Chondrocyte (in vitro differentiated cells): Measurements from ENCODE around the gene TRIM67. TPM values are rescaled to one million over a fixed set of nuclear protein-coding genes. Genes with fewer than 3 reads are reported as not detected.

ENCODE experiments used
- DNase-seq: peaks from one replicate; pipeline ENCODE4 v3.0.0; 2021; ENCODE audit warnings: mixed read lengths, low spot score
- H3K27ac Mint-ChIP-seq: one replicate; pipeline ENCODE4 v1.8.0; 2021; ENCODE audit warnings: mild to moderate bottlenecking, moderate library complexity, mixed read lengths; ENCODE audit not compliant: unreplicated experiment
- H3K27me3 Mint-ChIP-seq: 2 replicates; pipeline ENCODE4 v1.8.0; 2021; ENCODE audit warnings: low read depth, mixed read lengths
- H3K36me3 Mint-ChIP-seq: 2 replicates; pipeline ENCODE4 v1.8.0; 2021; ENCODE audit warnings: low read depth, mixed read lengths
- H3K4me1 Mint-ChIP-seq: 2 replicates; pipeline ENCODE4 v1.8.0; 2021; ENCODE audit warnings: low read depth, mild to moderate bottlenecking, mixed read lengths
- H3K4me3 Mint-ChIP-seq: one replicate; pipeline ENCODE4 v1.8.0; 2021; ENCODE audit warnings: mild to moderate bottlenecking, moderate library complexity, mixed read lengths; ENCODE audit not compliant: unreplicated experiment
- H3K9me3 Mint-ChIP-seq: 2 replicates; pipeline ENCODE4 v1.8.0; 2021; ENCODE audit warnings: low read depth, mixed read lengths
- CTCF ChIP-seq: fragments of 200-600 bp; sonication (generic); IDR thresholded peaks from 2 replicates; pipeline ENCODE4 v1.5.0; 2021; ENCODE audit warnings: antibody characterized with exemption, mild to moderate bottlenecking, moderate library complexity
- total RNA-seq: library from RNA; stranded (reverse); gene quantifications from 3 replicates; pipeline ENCODE4 v1.2.1, GENCODE V29; 2021

TRIM67 gene
- total RNA-seq, 1 donor from 2014 or later: 1.2 TPM

GRCh38 chr1:231232870-231233734 lies 71.2 kb downstream of the TRIM67 start:
- H3K4me1 Mint-ChIP-seq: no peaks in the 10 kb centered on the region
- no peaks in the 10 kb centered on the region for H3K9me3 Mint-ChIP-seq
- H3K36me3 Mint-ChIP-seq: peaks cover 11% of the 10 kb centered on the region
- H3K27me3 Mint-ChIP-seq: no peaks in the 10 kb centered on the region
- no peak overlapping the region for H3K27ac Mint-ChIP-seq
- DNase-seq: no peak
- TF ChIP-seq CTCF: no peak
- no peak overlapping the region for H3K4me3 Mint-ChIP-seq

- Mint-ChIP-seq H3K9me3 (no peaks in the 10 kb centered on the region), H3K4me3 (no peak overlapping the region), H3K27me3 (no peaks in the 10 kb centered on the region), H3K4me1 (no peaks in the 10 kb centered on the region), H3K36me3 (peaks cover 16% of the 10 kb centered on the region), H3K27ac (no peak overlapping the region)
- DNase-seq: no peak
- no peak for TF ChIP-seq CTCF
These were observed 72.0 kb downstream of the TRIM67 start for GRCh38 chr1:231233735-231234417.

GRCh38 chr1:231234506-231234905 lies 72.6 kb downstream of the TRIM67 start:
- Mint-ChIP-seq H3K4me3 (no peak overlapping the region), H3K27me3 (no peaks in the 10 kb centered on the region), H3K9me3 (no peaks in the 10 kb centered on the region), H3K4me1 (peaks cover under 1% of the 10 kb centered on the region), H3K36me3 (peaks cover 18% of the 10 kb centered on the region), H3K27ac (no peak overlapping the region)
- no peak for TF ChIP-seq CTCF
- no peak for DNase-seq

- Mint-ChIP-seq H3K27me3 (no peaks in the 10 kb centered on the region), H3K9me3 (no peaks in the 10 kb centered on the region), H3K4me1 (peaks cover 12% of the 10 kb centered on the region), H3K4me3 (no peak overlapping the region), H3K36me3 (peaks cover 18% of the 10 kb centered on the region), H3K27ac (no peak overlapping the region)
- no peak for DNase-seq
- TF ChIP-seq CTCF: no peak
These were observed 73.8 kb downstream of the TRIM67 start for GRCh38 chr1:231235526-231236207.

GRCh38 chr1:231236208-231236591 lies 74.3 kb downstream of the TRIM67 start:
- Mint-ChIP-seq H3K36me3 (peaks cover 18% of the 10 kb centered on the region), H3K27me3 (no peaks in the 10 kb centered on the region), H3K27ac (no peak overlapping the region), H3K9me3 (no peaks in the 10 kb centered on the region), H3K4me1 (peaks cover 12% of the 10 kb centered on the region), H3K4me3 (no peak overlapping the region)
- no peak for TF ChIP-seq CTCF
- no peak for DNase-seq
